Right atrium auricular region (tissue), 2 donors: Measurements from ENCODE around the gene ZNF346. TPM values are rescaled to one million over a fixed set of nuclear protein-coding genes. Genes with fewer than 3 reads are reported as not detected.

Experiments
- DNase-seq: peaks from one replicate; pipeline ENCODE4 v3.0.0-alpha.2; 2019; ENCODE audit warnings: low spot score
- H3K27ac ChIP-seq, 2 donors: fragments of 200-600 bp; sonication (generic); 1 replicate in 1 of 2; 2 replicates in 1 of 2; pipeline ENCODE4 v1.5.1; 2016 to 2019
- H3K27me3 ChIP-seq, 2 donors: fragments of 200-600 bp; sonication (generic); one replicate each; pipeline versions ENCODE4 v1.5.1 to v1.6.0; 2017 to 2019
- H3K36me3 ChIP-seq: fragments of 200-600 bp; sonication (generic); one replicate; pipeline ENCODE4 v1.5.1; 2016
- H3K4me1 ChIP-seq, 2 donors: fragments of 200-600 bp; sonication (generic); one replicate each; pipeline versions ENCODE4 v1.5.1 to v1.6.0; 2017 to 2019
- H3K4me3 ChIP-seq, 2 donors: fragments of 200-600 bp; sonication (generic); 1 replicate in 1 of 2; 2 replicates in 1 of 2; pipeline ENCODE4 v1.5.1; 2017 to 2019; ENCODE audit warnings: mild to moderate bottlenecking in 1 of 2, moderate library complexity in 1 of 2
- H3K9me3 ChIP-seq, 2 donors: fragments of 200-600 bp; sonication (generic); one replicate each; pipeline ENCODE4 v1.5.1; 2019
- total RNA-seq, 2 donors: library from RNA; depleted of rRNA; stranded (reverse); fragments of >200 nt; gene quantifications; one replicate each; pipeline ENCODE4 v1.1.0, GENCODE V29; 2016
- TF ChIP-seq, protein P1 (sequence below), 2 donors: fragments of 200-600 bp; sonication (generic); IDR thresholded peaks; one replicate each; pipeline ENCODE4 v1.5.1; 2019; ENCODE audit warnings: antibody characterized with exemption in 2 of 2

Gene ZNF346
- total RNA-seq, 2 donors from 2014 or later, result 8.5 TPM

DNA sequence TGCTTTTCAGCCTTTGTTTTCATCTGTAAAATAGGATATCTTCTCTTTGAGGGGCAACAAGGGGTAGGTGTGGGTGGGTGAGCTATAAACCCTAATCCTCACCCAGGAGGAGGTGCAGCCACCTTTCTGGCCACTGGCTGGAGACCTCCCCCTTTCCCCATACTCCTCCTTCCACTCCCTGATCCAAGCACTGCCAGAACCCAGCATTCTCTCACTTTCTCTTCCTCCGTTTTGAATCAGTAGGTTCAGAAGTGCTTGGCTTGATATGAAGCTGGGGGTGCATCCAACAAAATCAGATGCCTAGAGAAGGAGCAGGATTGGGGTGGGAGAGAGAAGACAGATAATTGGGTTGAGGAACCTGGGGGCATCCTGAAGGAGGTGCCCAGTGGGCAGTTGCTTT lies 104.3 kb downstream of the ZNF346 start:
- H3K36me3 ChIP-seq, result no peaks in the 10 kb centered on the region
- H3K4me1 ChIP-seq, result no peaks in the 10 kb centered on the region
- no peak overlapping the region for H3K4me3 ChIP-seq
- H3K27me3 ChIP-seq, result no peaks in the 10 kb centered on the region
- no peak overlapping the region for H3K27ac ChIP-seq
- no peak for DNase-seq
- TF ChIP-seq, protein P1, sequence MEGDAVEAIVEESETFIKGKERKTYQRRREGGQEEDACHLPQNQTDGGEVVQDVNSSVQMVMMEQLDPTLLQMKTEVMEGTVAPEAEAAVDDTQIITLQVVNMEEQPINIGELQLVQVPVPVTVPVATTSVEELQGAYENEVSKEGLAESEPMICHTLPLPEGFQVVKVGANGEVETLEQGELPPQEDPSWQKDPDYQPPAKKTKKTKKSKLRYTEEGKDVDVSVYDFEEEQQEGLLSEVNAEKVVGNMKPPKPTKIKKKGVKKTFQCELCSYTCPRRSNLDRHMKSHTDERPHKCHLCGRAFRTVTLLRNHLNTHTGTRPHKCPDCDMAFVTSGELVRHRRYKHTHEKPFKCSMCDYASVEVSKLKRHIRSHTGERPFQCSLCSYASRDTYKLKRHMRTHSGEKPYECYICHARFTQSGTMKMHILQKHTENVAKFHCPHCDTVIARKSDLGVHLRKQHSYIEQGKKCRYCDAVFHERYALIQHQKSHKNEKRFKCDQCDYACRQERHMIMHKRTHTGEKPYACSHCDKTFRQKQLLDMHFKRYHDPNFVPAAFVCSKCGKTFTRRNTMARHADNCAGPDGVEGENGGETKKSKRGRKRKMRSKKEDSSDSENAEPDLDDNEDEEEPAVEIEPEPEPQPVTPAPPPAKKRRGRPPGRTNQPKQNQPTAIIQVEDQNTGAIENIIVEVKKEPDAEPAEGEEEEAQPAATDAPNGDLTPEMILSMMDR (IDR thresholded peaks at IDR 0.05), result no peak
- no peaks in the 10 kb centered on the region for H3K9me3 ChIP-seq

DNA sequence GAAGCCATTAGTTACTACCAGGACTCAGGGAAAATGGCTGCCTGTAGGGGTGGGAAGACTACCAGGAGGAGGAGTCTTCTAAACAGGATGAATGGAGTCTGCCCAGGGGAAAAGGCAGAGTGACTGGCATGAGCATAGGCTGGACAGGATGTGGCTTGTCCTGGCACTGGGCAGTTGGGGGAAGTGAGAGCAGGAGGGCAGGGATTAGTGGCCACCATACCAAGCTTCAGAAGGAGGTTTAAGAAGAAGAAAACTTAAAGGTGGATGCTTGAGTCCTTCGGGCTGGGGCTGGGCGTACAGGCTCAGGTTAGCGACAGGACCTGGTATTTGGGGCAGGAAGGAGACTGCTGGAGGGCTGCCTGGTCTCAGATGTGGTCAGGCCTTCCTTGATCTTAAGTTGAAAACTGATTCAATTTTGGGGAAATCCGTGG lies 106.1 kb downstream of the ZNF346 start:
- TF ChIP-seq, protein P1 (IDR thresholded peaks at IDR 0.05), result no peak
- H3K36me3 ChIP-seq, result no peaks in the 10 kb centered on the region
- no peak overlapping the region for H3K27ac ChIP-seq
- H3K4me1 ChIP-seq, result peaks cover 0 to 10% of the 10 kb centered on the region in 2 donors
- H3K4me3 ChIP-seq, result no peak overlapping the region
- H3K27me3 ChIP-seq, result no peaks in the 10 kb centered on the region
- H3K9me3 ChIP-seq, result no peaks in the 10 kb centered on the region
- DNase-seq, result no peak

DNA sequence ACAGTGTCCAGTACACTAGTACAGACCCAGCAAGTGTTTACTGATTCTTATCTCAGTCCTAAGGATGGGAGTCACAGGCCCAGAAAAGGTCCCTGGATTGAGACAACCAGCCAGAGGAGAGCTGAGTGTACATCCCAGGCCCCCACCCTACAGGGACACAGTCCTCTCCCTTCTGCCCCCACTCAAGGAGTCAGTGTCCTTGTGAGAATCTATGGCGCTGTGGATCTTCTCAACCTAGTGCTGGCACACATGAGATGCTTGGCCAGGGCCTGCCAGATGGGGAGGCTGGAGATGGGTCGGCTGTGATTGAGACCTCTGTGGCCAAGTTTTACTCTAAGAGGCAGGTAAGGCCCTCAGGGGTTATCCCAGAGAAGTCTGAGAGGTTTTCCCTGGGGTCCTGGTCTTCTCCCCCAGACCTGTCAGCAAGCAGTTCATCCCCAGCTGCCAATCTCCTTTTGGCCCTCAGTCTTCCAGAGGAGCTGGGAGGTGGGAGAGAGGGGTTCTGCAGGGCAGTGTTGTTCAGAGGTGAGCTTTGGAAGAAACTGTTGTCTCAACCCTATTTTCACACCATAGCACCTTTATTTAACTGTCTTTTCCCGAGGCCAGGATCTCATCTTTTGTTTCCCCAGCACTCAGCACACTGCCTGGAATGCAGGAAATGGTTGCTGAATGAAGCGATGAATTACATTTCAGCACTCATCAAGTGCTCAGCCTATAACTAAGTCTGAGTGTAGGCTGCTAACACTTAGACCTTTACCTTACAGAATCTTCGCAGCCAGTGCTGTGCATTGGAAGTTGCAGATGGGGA lies 107.9 kb downstream of the ZNF346 start:
- Histone ChIP-seq H3K36me3 (peaks cover 3% of the 10 kb centered on the region), H3K9me3 (no peaks in the 10 kb centered on the region), H3K4me1 (peaks cover 0 to 21% of the 10 kb centered on the region in 2 donors), H3K27me3 (no peaks in the 10 kb centered on the region), H3K27ac (no peak overlapping the region), H3K4me3 (no peak overlapping the region)
- TF ChIP-seq, protein P1 (IDR thresholded peaks at IDR 0.05), result no peak
- no peak for DNase-seq

Other genes with a start within 250 kb of the ZNF346 start
- not detected for gene UNC5A, start 212.1 kb upstream of the ZNF346 start, total RNA-seq
- 1 to 10 TPM in 1 of 2 donors, under 1 TPM in 1; 0.85 to 4.4 TPM for gene HK3, start 123.3 kb upstream of the ZNF346 start, total RNA-seq
- 10 to 100 TPM; 18.9 to 27.4 TPM for gene UIMC1, start 15.9 kb upstream of the ZNF346 start, total RNA-seq
- 1 to 10 TPM in 1 of 2 donors, under 1 TPM in 1; 0.48 to 1.5 TPM for gene FGFR4, start 64.2 kb downstream of the ZNF346 start, total RNA-seq
- 10 to 100 TPM; 25.4 to 26.7 TPM for gene NSD1, start 111.1 kb downstream of the ZNF346 start, total RNA-seq